Chondrocyte (in vitro differentiated cells): ENCODE data around the gene SPC25. TPM values are rescaled to one million over a fixed set of nuclear protein-coding genes. Genes with fewer than 3 reads are reported as not detected.

Experiments
- DNase-seq: peaks from one replicate; pipeline ENCODE4 v3.0.0; 2021; ENCODE audit warnings: mixed read lengths, low spot score
- H3K27ac Mint-ChIP-seq: one replicate; pipeline ENCODE4 v1.8.0; 2021; ENCODE audit warnings: mild to moderate bottlenecking, moderate library complexity, mixed read lengths; ENCODE audit not compliant: unreplicated experiment
- H3K27me3 Mint-ChIP-seq: 2 replicates; pipeline ENCODE4 v1.8.0; 2021; ENCODE audit warnings: low read depth, mixed read lengths
- H3K36me3 Mint-ChIP-seq: 2 replicates; pipeline ENCODE4 v1.8.0; 2021; ENCODE audit warnings: low read depth, mixed read lengths
- H3K4me1 Mint-ChIP-seq: 2 replicates; pipeline ENCODE4 v1.8.0; 2021; ENCODE audit warnings: low read depth, mild to moderate bottlenecking, mixed read lengths
- H3K4me3 Mint-ChIP-seq: one replicate; pipeline ENCODE4 v1.8.0; 2021; ENCODE audit warnings: mild to moderate bottlenecking, moderate library complexity, mixed read lengths; ENCODE audit not compliant: unreplicated experiment
- H3K9me3 Mint-ChIP-seq: 2 replicates; pipeline ENCODE4 v1.8.0; 2021; ENCODE audit warnings: low read depth, mixed read lengths
- CTCF ChIP-seq: fragments of 200-600 bp; sonication (generic); IDR thresholded peaks from 2 replicates; pipeline ENCODE4 v1.5.0; 2021; ENCODE audit warnings: antibody characterized with exemption, mild to moderate bottlenecking, moderate library complexity
- total RNA-seq: library from RNA; stranded (reverse); gene quantifications from 3 replicates; pipeline ENCODE4 v1.2.1, GENCODE V29; 2021

The SPC25 gene
- total RNA-seq, 1 donor from 2014 or later = 2.8 TPM

GRCh38 chr2:168930242-168930641, 40.0 kb upstream of the SPC25 start:
- Mint-ChIP-seq H3K4me3 (no peak overlapping the region), H3K4me1 (peaks cover 38% of the 10 kb centered on the region), H3K27me3 (no peaks in the 10 kb centered on the region), H3K27ac (no peak overlapping the region), H3K9me3 (no peaks in the 10 kb centered on the region), H3K36me3 (no peaks in the 10 kb centered on the region)
- no peak for DNase-seq
- no peak for TF ChIP-seq CTCF

- Mint-ChIP-seq H3K4me3 (no peak overlapping the region), H3K27ac (peak overlapping the region; percentile 2)
Measured at GRCh38 chr2:168929031-168929430, 38.8 kb upstream of the SPC25 start.

GRCh38 chr2:168928113-168928831, 38.0 kb upstream of the SPC25 start:
- no peak overlapping the region for H3K4me3 Mint-ChIP-seq
- no peak for TF ChIP-seq CTCF
- H3K27ac Mint-ChIP-seq = no peak overlapping the region
- H3K9me3 Mint-ChIP-seq = no peaks in the 10 kb centered on the region
- peaks cover 4% of the 10 kb centered on the region for H3K27me3 Mint-ChIP-seq
- no peak for DNase-seq
- H3K4me1 Mint-ChIP-seq = peaks cover 38% of the 10 kb centered on the region
- H3K36me3 Mint-ChIP-seq = no peaks in the 10 kb centered on the region

More at GRCh38 chr2:168929031-168929430, 38.8 kb upstream of the SPC25 start:
- Mint-ChIP-seq H3K27me3 (no peaks in the 10 kb centered on the region), H3K36me3 (no peaks in the 10 kb centered on the region), H3K4me1 (peaks cover 38% of the 10 kb centered on the region), H3K9me3 (no peaks in the 10 kb centered on the region)
- DNase-seq = no peak
- TF ChIP-seq CTCF = no peak

GRCh38 chr2:168926621-168927386, 36.6 kb upstream of the SPC25 start:
- Mint-ChIP-seq H3K4me1 (peaks cover 38% of the 10 kb centered on the region), H3K36me3 (no peaks in the 10 kb centered on the region), H3K9me3 (no peaks in the 10 kb centered on the region), H3K27me3 (peaks cover 6% of the 10 kb centered on the region), H3K27ac (no peak overlapping the region), H3K4me3 (no peak overlapping the region)
- DNase-seq = no peak
- no peak for TF ChIP-seq CTCF

- peak; percentile 86 for TF ChIP-seq CTCF
- no peak overlapping the region for H3K27ac Mint-ChIP-seq
- H3K4me1 Mint-ChIP-seq = no peaks in the 10 kb centered on the region
- peaks cover 6% of the 10 kb centered on the region for H3K27me3 Mint-ChIP-seq
- no peak for DNase-seq
- H3K4me3 Mint-ChIP-seq = no peak overlapping the region
- H3K36me3 Mint-ChIP-seq = peaks cover 3% of the 10 kb centered on the region
- H3K9me3 Mint-ChIP-seq = no peaks in the 10 kb centered on the region
Measured at GRCh38 chr2:168920504-168921157, 30.4 kb upstream of the SPC25 start.
